22Rv1 (cell line): Measurements from ENCODE around the gene TRPV3.

Experiments used
- ZFX ChIP-seq: fragments of 450-650 bp; IDR thresholded peaks from 2 replicates; pipeline ENCODE4 v1.6.1; 2017; ENCODE audit warnings: antibody characterized with exemption, borderline replicate concordance
- TF ChIP-seq, protein P1 (sequence below): fragments of 450-650 bp; IDR thresholded peaks from 2 replicates; pipeline ENCODE4 v1.5.1; 2017; ENCODE audit warnings: mild to moderate bottlenecking

GRCh38 chr17:3575511-3575910 is 17.9 kb upstream of the TRPV3 start:
- TF ChIP-seq, protein P1, sequence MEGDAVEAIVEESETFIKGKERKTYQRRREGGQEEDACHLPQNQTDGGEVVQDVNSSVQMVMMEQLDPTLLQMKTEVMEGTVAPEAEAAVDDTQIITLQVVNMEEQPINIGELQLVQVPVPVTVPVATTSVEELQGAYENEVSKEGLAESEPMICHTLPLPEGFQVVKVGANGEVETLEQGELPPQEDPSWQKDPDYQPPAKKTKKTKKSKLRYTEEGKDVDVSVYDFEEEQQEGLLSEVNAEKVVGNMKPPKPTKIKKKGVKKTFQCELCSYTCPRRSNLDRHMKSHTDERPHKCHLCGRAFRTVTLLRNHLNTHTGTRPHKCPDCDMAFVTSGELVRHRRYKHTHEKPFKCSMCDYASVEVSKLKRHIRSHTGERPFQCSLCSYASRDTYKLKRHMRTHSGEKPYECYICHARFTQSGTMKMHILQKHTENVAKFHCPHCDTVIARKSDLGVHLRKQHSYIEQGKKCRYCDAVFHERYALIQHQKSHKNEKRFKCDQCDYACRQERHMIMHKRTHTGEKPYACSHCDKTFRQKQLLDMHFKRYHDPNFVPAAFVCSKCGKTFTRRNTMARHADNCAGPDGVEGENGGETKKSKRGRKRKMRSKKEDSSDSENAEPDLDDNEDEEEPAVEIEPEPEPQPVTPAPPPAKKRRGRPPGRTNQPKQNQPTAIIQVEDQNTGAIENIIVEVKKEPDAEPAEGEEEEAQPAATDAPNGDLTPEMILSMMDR = no peak
- TF ChIP-seq ZFX = no peak
